ENCODE measurements around the gene RNASE4.

GRCh38 chr14:20707622-20708021 is 23.3 kb downstream of the RNASE4 start:
- TF ChIP-seq SMC3 (IDR thresholded peaks at IDR 0.05; ENCODE audit: low read depth, low read length) (no peak), RAD21 (IDR thresholded peaks at IDR 0.05; ENCODE audit: low read length) (no peak), RFX5 (IDR thresholded peaks at IDR 0.05; ENCODE audit: low read length) (no peak), TEAD4 (IDR thresholded peaks at IDR 0.05; ENCODE audit: borderline replicate concordance, insufficient read depth) (no peak), CTCF (IDR thresholded peaks at IDR 0.05) (no peak), JUND (IDR thresholded peaks at IDR 0.05) (no peak), REST (IDR thresholded peaks at IDR 0.05; ENCODE audit: low read depth, low read length) (no peak), PBX3 (IDR thresholded peaks at IDR 0.05) (no peak), SIN3A (IDR thresholded peaks at IDR 0.05; ENCODE audit: borderline replicate concordance, low read depth, low read length) (no peak)
